Gastrocnemius medialis (tissue), 4 donors: Measurements from ENCODE around the gene SPRED2. TPM values are rescaled to one million over a fixed set of nuclear protein-coding genes. Genes with fewer than 3 reads are reported as not detected.

Experiments used
- ATAC-seq, 2 donors: fragments of 150-250 bp; one replicate each; pipeline ENCODE4 v1.9.1; 2016
- DNase-seq, 2 donors: peaks; one replicate each; pipeline ENCODE4 v3.0.0-alpha.2; 2019
- H3K27ac ChIP-seq, 4 donors: fragments of 200-600 bp; sonication (generic); 1 replicate in 1 of 4; 2 replicates in 3 of 4; pipeline ENCODE4 v1.5.1; 2016 to 2018; ENCODE audit warnings: mild to moderate bottlenecking in 2 of 4, moderate library complexity in 1 of 4
- H3K27me3 ChIP-seq, 3 donors: fragments of 200-600 bp; sonication (generic) in 2 of 3; 1 replicate in 1 of 3; 2 replicates in 2 of 3; pipeline versions ENCODE4 v1.5.1 to v1.6.0; 2016 to 2019; ENCODE audit warnings: mild to moderate bottlenecking in 1 of 3, moderate library complexity in 1 of 3
- H3K36me3 ChIP-seq, 2 donors: fragments of 200-600 bp; sonication (generic) in 1 of 2; one replicate each; pipeline ENCODE4 v1.5.1; 2017 to 2018
- H3K4me1 ChIP-seq, 2 donors: fragments of 200-600 bp; sonication (generic) in 1 of 2; one replicate each; pipeline ENCODE4 v1.5.1; 2016 to 2017; ENCODE audit warnings: mild to moderate bottlenecking in 2 of 2
- H3K4me3 ChIP-seq, 4 donors: fragments of 200-600 bp; sonication (generic) in 3 of 4; 1 replicate in 1 of 4; 2 replicates in 3 of 4; pipeline ENCODE4 v1.5.1; 2016 to 2019; ENCODE audit warnings: mild to moderate bottlenecking in 2 of 4
- H3K9me3 ChIP-seq, 3 donors: fragments of 200-600 bp; sonication (generic) in 2 of 3; 1 replicate in 1 of 3; 2 replicates in 2 of 3; pipeline ENCODE4 v1.5.1; 2016 to 2019
- POLR2A ChIP-seq, 2 donors: fragments of 450-650 bp; IDR thresholded peaks; one replicate each; pipeline ENCODE4 v1.6.1; 2017; ENCODE audit warnings: antibody characterized with exemption in 2 of 2, mild to moderate bottlenecking in 2 of 2, moderate library complexity in 2 of 2
- in situ Hi-C, 4 donors: fragments of 200-750 bp; cut with MboI; loops; one replicate each; pipeline versions ENCODE4 v1.15.0 to v1.8.0; 2017; ENCODE audit warnings: low sequenced_read_pairs in 4 of 4
- intact Hi-C: fragments of 100-400 bp; cut with DNase I; formaldehyde crosslinking; loops from one replicate; pipeline ENCODE4 v1.15.1; 2023; ENCODE audit warnings: low total_unique reads
- total RNA-seq, 4 donors: library from RNA; depleted of rRNA; stranded (reverse); fragments of >200 nt; gene quantifications; one replicate each; pipeline versions ENCODE4 v1.1.0 to v1.2.3, GENCODE V29; 2016
- TF ChIP-seq, protein P1 (sequence below), 5 experiments: fragments of 450-650 bp in 3 of 5; fragments of 200-600 bp in 2 of 5; sonication (generic) in 2 of 5; IDR thresholded peaks in 4 of 5; conservative IDR thresholded peaks in 1 of 5; 1 replicate in 4 of 5; 2 replicates in 1 of 5; pipeline ENCODE4 v1.5.1; 2016 to 2019; ENCODE audit warnings: antibody characterized with exemption in 5 of 5, mild to moderate bottlenecking in 3 of 5, moderate library complexity in 3 of 5

The SPRED2 gene
- total RNA-seq, 4 donors from 2014 or later = 4.1 to 12.5 (median 7.4) TPM

DNA sequence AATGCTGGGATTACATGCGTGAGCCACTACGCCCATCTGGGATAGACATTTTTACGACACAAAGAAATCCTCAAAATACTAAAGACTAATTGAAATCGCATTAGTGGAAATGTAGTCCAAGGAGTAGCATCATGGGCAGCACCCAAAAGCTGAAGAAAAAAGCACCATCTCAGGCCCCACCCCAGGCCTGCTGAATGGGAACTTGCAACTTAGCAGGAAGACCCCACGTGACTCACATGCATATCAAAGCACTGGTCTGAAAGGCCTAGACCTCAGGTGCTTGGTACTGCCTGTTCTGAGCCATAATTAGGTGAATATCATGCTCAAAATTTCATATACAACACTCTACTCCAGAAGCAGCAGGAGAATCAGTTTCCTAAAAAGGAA lies 28.9 kb downstream of the SPRED2 start:
- ATAC-seq = no peak
- Histone ChIP-seq H3K27me3 (no peaks in the 10 kb centered on the region), H3K4me3 (no peak overlapping the region), H3K9me3 (no peaks in the 10 kb centered on the region), H3K4me1 (peaks cover 0 to 5% of the 10 kb centered on the region in 2 donors), H3K36me3 (no peaks in the 10 kb centered on the region), H3K27ac (no peak overlapping the region)
- in situ Hi-C loops = no loop called here
- intact Hi-C loops = no loop called here
- TF ChIP-seq POLR2A (IDR thresholded peaks at IDR 0.05) = no peak
- TF ChIP-seq, protein P1, sequence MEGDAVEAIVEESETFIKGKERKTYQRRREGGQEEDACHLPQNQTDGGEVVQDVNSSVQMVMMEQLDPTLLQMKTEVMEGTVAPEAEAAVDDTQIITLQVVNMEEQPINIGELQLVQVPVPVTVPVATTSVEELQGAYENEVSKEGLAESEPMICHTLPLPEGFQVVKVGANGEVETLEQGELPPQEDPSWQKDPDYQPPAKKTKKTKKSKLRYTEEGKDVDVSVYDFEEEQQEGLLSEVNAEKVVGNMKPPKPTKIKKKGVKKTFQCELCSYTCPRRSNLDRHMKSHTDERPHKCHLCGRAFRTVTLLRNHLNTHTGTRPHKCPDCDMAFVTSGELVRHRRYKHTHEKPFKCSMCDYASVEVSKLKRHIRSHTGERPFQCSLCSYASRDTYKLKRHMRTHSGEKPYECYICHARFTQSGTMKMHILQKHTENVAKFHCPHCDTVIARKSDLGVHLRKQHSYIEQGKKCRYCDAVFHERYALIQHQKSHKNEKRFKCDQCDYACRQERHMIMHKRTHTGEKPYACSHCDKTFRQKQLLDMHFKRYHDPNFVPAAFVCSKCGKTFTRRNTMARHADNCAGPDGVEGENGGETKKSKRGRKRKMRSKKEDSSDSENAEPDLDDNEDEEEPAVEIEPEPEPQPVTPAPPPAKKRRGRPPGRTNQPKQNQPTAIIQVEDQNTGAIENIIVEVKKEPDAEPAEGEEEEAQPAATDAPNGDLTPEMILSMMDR (IDR thresholded peaks at IDR 0.05 in 4 of 5, conservative IDR thresholded peaks at IDR 0.05 in 1 of 5) = no peak
- no peak for DNase-seq

DNA sequence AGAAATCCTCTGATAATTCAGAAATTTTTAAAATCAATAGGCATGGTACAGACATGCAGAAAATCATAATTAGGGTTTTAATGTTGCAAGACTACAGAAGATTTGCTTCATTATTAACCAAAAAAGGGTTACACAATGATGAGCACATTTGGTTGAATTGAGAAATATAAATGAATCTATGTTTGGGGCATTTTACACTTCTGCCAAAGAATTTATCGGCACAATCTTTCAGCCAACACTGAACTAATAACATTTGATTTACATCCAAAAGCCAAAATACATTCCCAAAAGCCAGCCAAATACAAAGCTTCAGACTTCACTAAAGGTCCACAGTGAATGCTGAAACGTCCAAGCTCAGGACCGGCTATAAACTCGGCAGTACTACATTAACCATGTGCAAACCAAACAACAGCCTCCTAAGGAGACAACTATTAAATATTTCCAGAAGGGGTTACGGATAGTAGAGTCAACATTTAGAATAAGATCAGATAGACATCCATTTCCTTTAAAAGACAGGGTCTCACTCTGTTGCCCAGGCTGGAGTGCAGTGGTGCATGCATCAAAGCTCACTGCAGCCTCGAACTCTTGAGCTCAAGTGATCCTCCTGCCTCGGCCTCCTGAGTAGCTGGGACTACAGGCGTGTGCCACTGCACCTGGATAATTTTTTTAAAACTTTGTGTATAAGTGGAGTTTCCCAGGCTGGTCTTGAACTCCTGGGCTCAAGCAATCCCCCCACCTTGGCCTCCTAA lies 29.4 kb downstream of the SPRED2 start:
- Histone ChIP-seq H3K4me3 (no peak overlapping the region), H3K9me3 (no peaks in the 10 kb centered on the region), H3K36me3 (no peaks in the 10 kb centered on the region), H3K4me1 (peaks cover 0 to 5% of the 10 kb centered on the region in 2 donors), H3K27ac (no peak overlapping the region), H3K27me3 (no peaks in the 10 kb centered on the region)
- ATAC-seq (peak in 1 of 2 donors; percentile 49), DNase-seq (no peak)
- TF ChIP-seq, protein P1 (IDR thresholded peaks at IDR 0.05 in 4 of 5, conservative IDR thresholded peaks at IDR 0.05 in 1 of 5) = no peak
- TF ChIP-seq POLR2A (IDR thresholded peaks at IDR 0.05) = no peak
- intact Hi-C loops = no loop called here
- in situ Hi-C loops = no loop called here

DNA sequence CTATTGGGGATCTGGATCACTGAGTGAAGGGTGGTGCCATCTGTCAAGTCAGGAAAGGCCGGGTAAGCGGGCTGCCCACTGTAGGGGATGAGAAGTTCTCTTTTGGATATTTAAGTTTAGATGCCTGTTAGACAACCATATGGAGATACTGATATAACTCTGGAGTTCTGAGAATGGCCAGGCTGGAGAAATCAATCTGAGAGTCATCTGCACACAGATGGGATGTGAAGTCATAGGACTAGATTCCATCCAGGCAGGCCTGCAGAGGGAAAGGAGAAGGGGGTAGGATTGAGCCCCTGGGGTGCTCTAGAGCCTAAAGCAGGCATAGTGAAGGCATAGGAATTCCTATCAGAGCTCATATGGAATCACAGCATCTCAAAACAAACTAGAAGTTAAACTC lies 30.1 kb downstream of the SPRED2 start:
- no peak for ATAC-seq
- intact Hi-C loops (no loop called here), in situ Hi-C loops (no loop called here)
- Histone ChIP-seq H3K4me1 (peaks cover 0 to 8% of the 10 kb centered on the region in 2 donors), H3K27me3 (no peaks in the 10 kb centered on the region), H3K36me3 (no peaks in the 10 kb centered on the region), H3K9me3 (no peaks in the 10 kb centered on the region), H3K4me3 (no peak overlapping the region), H3K27ac (no peak overlapping the region)
- DNase-seq = no peak
- TF ChIP-seq POLR2A (IDR thresholded peaks at IDR 0.05) = no peak
- TF ChIP-seq, protein P1 (IDR thresholded peaks at IDR 0.05 in 4 of 5, conservative IDR thresholded peaks at IDR 0.05 in 1 of 5) = no peak

DNA sequence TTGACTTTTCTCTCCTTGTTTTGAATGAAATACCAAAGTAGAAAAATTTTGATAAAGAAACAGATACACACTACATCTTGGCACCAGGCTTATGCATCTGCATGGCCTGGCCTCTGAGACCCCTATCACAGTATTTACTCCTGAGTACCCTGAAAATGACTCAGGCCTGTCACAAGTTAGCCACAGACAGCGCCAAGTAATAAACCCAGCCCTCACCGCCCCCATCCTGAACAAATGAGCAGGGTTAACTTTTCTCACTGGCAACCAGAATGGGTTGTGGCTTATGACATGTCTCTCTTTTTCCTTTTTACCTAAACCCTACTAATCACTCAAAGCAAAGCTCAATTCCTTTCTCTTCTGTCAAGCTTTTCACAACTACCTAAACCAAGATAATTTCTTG lies 35.3 kb downstream of the SPRED2 start:
- intact Hi-C loops = no loop called here

More for the DNA sequence above, 35.3 kb downstream of the SPRED2 start:
- DNase-seq (no peak), ATAC-seq (no peak)
- in situ Hi-C loops = no loop called here
- H3K27me3 ChIP-seq = no peaks in the 10 kb centered on the region
- TF ChIP-seq, protein P1 (IDR thresholded peaks at IDR 0.05 in 4 of 5, conservative IDR thresholded peaks at IDR 0.05 in 1 of 5) = no peak
- TF ChIP-seq POLR2A (IDR thresholded peaks at IDR 0.05) = no peak
- H3K27ac ChIP-seq = no peak overlapping the region
- H3K36me3 ChIP-seq = no peaks in the 10 kb centered on the region
- no peaks in the 10 kb centered on the region for H3K9me3 ChIP-seq
- peaks cover 3 to 8% of the 10 kb centered on the region in 2 donors for H3K4me1 ChIP-seq
- H3K4me3 ChIP-seq = no peak overlapping the region
